ENCODE measurements around the gene EIF4EBP3.

- TF ChIP-seq CTCF (IDR thresholded peaks at IDR 0.05 in 4 of 5, conservative IDR thresholded peaks at IDR 0.05 in 1 of 5) (no peak), POLR2A (IDR thresholded peaks at IDR 0.05) (no peak)
Observed at GRCh38 chr5:140565780-140566095, 18.3 kb downstream of the EIF4EBP3 start.
